Stimulated activated effector memory CD8-positive, alpha-beta T cell treated with anti-CD3 and anti-CD28 coated beads, Interleukin-12 subunit alpha, Interleukin-12 subunit beta, amount 100 ng/mL, for 72 hours (primary cell): ENCODE measurements around the gene POGLUT3.
A peak's percentile ranks its signal among the peaks of the same experiment; 100 is the strongest.

Source experiments
- ATAC-seq: fragments of 150-1000 bp; cut with Tn5 transposase; 2 replicates; pipeline ENCODE4 v1.10.0; 2021
- DNase-seq, 2 donors: peaks; one replicate each; pipeline ENCODE4 v3.0.0; 2021 to 2022; ENCODE audit warnings: low spot score in 2 of 2
- H3K27ac Mint-ChIP-seq: one replicate; pipeline ENCODE4 v1.8.0; 2022; ENCODE audit warnings: mild to moderate bottlenecking, mixed read lengths
- H3K36me3 Mint-ChIP-seq: one replicate; pipeline ENCODE4 v1.8.0; 2022; ENCODE audit warnings: mild to moderate bottlenecking, mixed read lengths
- H3K4me1 Mint-ChIP-seq: one replicate; pipeline ENCODE4 v1.8.0; 2022; ENCODE audit warnings: mixed read lengths
- H3K4me3 Mint-ChIP-seq: one replicate; pipeline ENCODE4 v1.8.0; 2022; ENCODE audit warnings: mild to moderate bottlenecking, mixed read lengths
- H3K9me3 Mint-ChIP-seq: one replicate; pipeline ENCODE4 v1.8.0; 2022; ENCODE audit warnings: mixed read lengths

POGLUT3 gene

GRCh38 chr11:108498046-108498815 lies at the start of gene POGLUT3:
TSS of gene POGLUT3 (minus strand) at chr11:108498384. CDS start at chr11:108498366, 18 bp downstream.
- Mint-ChIP-seq H3K4me3 (peak within 1 kb of the TSS; percentile 82), H3K36me3 (peaks cover 6% of the 10 kb centered on the region), H3K27ac (peak within 1 kb of the TSS; percentile 96), H3K9me3 (no peaks in the 10 kb centered on the region), H3K4me1 (peaks cover 31% of the 10 kb centered on the region)
- DNase-seq (peak; percentile 43 to 77), ATAC-seq (peak; percentile 80)

- Mint-ChIP-seq H3K36me3 (no peaks in the 10 kb centered on the region), H3K9me3 (no peaks in the 10 kb centered on the region), H3K4me1 (no peaks in the 10 kb centered on the region), H3K27ac (no peak overlapping the region), H3K4me3 (no peak overlapping the region)
- DNase-seq (no peak), ATAC-seq (no peak)
Measured at GRCh38 chr11:108545909-108546501, 47.8 kb upstream of the POGLUT3 start.

DNA sequence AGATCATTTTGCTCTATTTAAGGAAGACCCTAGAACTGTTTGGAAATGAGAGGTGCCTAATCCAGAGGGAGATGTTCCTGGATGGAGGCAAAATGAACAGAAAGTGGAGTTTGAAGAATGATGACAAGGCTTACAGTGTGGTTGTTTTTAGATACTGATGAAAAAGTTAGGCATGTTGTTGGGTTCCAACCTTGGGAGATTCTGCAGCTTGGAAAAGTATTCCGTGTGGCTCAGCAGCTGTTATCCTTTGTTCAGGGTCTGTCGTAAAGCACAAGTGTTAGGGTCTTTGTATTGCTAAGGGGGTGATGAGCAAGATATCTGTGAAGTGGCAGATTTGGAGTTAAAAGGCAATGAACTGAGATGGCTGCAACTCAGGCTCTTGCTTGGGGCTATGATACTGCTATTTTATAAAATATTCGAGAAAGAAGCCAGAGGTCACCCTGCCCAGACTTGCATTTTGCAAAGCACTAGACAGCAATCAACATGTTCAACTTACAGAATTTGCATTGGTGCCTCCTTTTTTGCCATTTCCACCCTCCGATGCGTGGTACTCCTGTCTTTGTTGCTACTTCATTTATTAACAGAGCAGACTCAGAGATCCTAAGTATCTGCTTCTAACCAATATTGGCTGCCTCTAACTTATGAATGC lies 45.3 kb upstream of the POGLUT3 start:
- Mint-ChIP-seq H3K4me3 (no peak overlapping the region), H3K4me1 (peaks cover 2% of the 10 kb centered on the region), H3K27ac (no peak overlapping the region), H3K36me3 (no peaks in the 10 kb centered on the region), H3K9me3 (no peaks in the 10 kb centered on the region)
- ATAC-seq (no peak), DNase-seq (no peak)

GRCh38 chr11:108541531-108541930 lies 43.3 kb upstream of the POGLUT3 start:
- no peaks in the 10 kb centered on the region for H3K9me3 Mint-ChIP-seq
- ATAC-seq (no peak), DNase-seq (no peak)
- H3K4me3 Mint-ChIP-seq: no peak overlapping the region
- no peaks in the 10 kb centered on the region for H3K36me3 Mint-ChIP-seq
- H3K27ac Mint-ChIP-seq: no peak overlapping the region
- peaks cover 9% of the 10 kb centered on the region for H3K4me1 Mint-ChIP-seq

- no peak overlapping the region for H3K27ac Mint-ChIP-seq
- H3K4me3 Mint-ChIP-seq: no peak overlapping the region
- no peak for ATAC-seq
Measured at GRCh38 chr11:108538502-108538901, 40.3 kb upstream of the POGLUT3 start.

GRCh38 chr11:108538022-108538424 lies 39.8 kb upstream of the POGLUT3 start:
- Mint-ChIP-seq H3K9me3 (no peaks in the 10 kb centered on the region), H3K36me3 (no peaks in the 10 kb centered on the region), H3K4me1 (peaks cover 9% of the 10 kb centered on the region), H3K27ac (no peak overlapping the region), H3K4me3 (no peak overlapping the region)
- no peak for DNase-seq
- no peak for ATAC-seq

More at GRCh38 chr11:108538502-108538901, 40.3 kb upstream of the POGLUT3 start:
- H3K4me1 Mint-ChIP-seq: peaks cover 9% of the 10 kb centered on the region
- H3K36me3 Mint-ChIP-seq: no peaks in the 10 kb centered on the region
- no peaks in the 10 kb centered on the region for H3K9me3 Mint-ChIP-seq
- no peak for DNase-seq

DNA sequence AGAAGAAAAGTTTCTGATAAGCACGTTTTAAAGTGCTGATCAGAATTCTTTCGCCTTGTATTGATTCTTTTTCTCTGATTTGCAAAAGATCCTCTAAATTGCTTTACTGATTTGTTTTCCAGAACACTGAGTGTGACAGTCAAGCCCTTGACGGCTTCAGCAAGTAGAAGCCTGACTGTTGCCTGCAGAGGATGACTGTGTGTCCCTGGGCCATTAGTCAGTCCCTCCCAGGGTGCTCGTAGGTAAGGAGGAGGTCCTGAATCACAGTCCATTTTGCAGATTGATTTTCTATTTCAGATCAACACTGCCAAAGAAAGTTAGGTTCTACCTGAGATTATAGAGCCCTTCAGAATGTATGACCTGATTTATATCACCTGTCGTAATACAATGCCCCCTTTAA lies 38.6 kb upstream of the POGLUT3 start:
- ATAC-seq (no peak), DNase-seq (no peak)
- H3K27ac Mint-ChIP-seq: no peak overlapping the region
- H3K36me3 Mint-ChIP-seq: no peaks in the 10 kb centered on the region
- H3K4me3 Mint-ChIP-seq: no peak overlapping the region
- peaks cover 9% of the 10 kb centered on the region for H3K4me1 Mint-ChIP-seq
- H3K9me3 Mint-ChIP-seq: no peaks in the 10 kb centered on the region

DNA sequence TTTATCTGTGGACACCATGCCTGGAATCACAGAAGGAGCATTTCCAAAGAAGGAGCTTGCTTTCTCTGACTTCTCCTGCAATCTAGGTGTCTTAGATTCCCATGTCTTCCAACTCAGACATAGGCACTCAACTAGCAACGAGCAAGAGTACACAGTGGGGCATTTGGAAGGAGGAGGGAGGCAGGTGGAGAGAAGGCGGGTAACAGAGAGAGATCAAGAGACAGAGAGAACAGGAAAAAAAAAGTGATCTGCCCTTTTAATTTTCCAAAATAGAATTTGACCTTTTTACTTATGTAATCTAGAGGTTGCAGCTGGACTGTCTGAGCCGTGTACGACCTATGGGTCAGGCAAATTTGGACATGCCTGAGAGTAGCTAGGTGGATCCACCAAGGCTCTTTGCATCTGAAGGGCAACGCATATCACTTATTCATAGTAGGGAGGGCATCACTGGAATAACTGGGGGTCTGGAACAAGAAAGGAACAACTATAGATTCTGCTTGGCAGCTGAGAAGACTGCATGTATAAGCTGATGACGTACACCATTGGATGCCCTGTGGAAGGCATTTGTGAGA lies 37.3 kb upstream of the POGLUT3 start:
- no peak for ATAC-seq
- H3K4me3 Mint-ChIP-seq: no peak overlapping the region
- H3K4me1 Mint-ChIP-seq: peaks cover 9% of the 10 kb centered on the region
- H3K27ac Mint-ChIP-seq: no peak overlapping the region
- H3K36me3 Mint-ChIP-seq: no peaks in the 10 kb centered on the region
- no peak for DNase-seq
- H3K9me3 Mint-ChIP-seq: no peaks in the 10 kb centered on the region

GRCh38 chr11:108534274-108534882 lies 36.2 kb upstream of the POGLUT3 start:
- Mint-ChIP-seq H3K27ac (no peak overlapping the region), H3K9me3 (no peaks in the 10 kb centered on the region), H3K36me3 (no peaks in the 10 kb centered on the region), H3K4me3 (no peak overlapping the region), H3K4me1 (peaks cover 9% of the 10 kb centered on the region)
- DNase-seq (no peak), ATAC-seq (no peak)

DNA sequence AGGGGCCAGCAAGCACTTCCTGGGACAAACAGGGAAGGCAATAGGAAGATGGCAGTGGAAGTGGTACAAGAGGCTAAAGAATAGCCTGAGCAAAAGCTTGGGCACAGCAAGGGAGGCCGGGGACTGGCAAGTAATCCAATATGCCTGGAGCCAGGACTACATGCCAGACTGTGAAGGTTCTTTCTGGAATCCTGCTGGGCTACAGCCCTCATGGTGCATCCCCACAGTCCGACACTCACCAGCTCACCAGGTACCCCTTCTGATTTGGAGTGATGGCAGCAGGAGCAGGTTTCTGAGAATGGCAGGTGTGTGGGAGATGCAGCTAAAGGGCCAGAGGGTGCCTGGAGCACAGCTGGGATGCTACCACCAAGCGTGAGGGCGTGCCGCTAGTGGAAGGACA lies 32.2 kb upstream of the POGLUT3 start:
- Mint-ChIP-seq H3K36me3 (no peaks in the 10 kb centered on the region), H3K4me3 (no peak overlapping the region), H3K4me1 (no peaks in the 10 kb centered on the region), H3K27ac (no peak overlapping the region), H3K9me3 (no peaks in the 10 kb centered on the region)
- ATAC-seq (no peak), DNase-seq (no peak)

DNA sequence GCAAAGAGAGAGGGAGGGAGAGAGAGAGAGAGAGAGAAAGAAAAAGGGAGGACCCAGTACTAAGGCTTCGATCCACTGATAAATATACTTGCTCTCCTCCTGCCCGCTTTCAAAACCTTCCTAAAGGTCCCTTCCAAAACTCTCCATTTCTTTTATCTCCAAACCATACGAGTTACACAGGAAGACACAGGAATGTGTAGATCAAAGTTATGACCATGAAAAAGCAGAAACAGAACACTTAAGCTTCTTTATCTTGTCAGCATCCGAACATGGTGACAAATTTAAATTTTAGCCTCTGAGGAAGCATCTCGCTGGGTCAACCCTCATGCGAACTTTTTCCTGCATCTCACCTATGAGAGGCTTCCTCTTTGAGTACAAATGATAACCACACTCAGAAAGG lies 29.2 kb upstream of the POGLUT3 start:
- no peak overlapping the region for H3K27ac Mint-ChIP-seq
- ATAC-seq (no peak), DNase-seq (no peak)
- H3K9me3 Mint-ChIP-seq: no peaks in the 10 kb centered on the region
- H3K4me3 Mint-ChIP-seq: no peak overlapping the region
- no peaks in the 10 kb centered on the region for H3K36me3 Mint-ChIP-seq
- no peaks in the 10 kb centered on the region for H3K4me1 Mint-ChIP-seq

DNA sequence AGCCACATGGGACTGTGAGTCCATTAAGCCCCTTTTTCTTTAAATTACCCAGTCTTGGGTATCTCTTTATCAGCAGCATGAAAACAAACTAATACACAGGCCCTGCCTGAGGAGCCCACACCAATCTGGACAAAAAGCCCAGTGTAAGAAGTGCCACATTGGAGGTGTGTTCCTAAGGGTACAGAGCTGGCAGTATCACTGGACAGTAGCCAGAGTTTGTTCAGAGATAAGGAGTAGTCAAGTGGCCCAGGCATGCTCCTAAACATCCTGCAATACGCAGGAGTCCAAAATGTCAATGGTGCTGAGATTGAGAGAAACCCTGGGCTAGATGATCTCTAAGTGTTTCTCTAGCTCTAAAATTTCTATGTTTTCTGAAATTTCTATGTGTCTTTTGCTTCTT lies 27.0 kb upstream of the POGLUT3 start:
- H3K27ac Mint-ChIP-seq: no peak overlapping the region
- no peak for DNase-seq
- H3K9me3 Mint-ChIP-seq: no peaks in the 10 kb centered on the region
- no peaks in the 10 kb centered on the region for H3K4me1 Mint-ChIP-seq
- no peaks in the 10 kb centered on the region for H3K36me3 Mint-ChIP-seq
- ATAC-seq: no peak
- no peak overlapping the region for H3K4me3 Mint-ChIP-seq

- Mint-ChIP-seq H3K9me3 (no peaks in the 10 kb centered on the region), H3K36me3 (no peaks in the 10 kb centered on the region), H3K4me3 (no peak overlapping the region), H3K27ac (no peak overlapping the region), H3K4me1 (no peaks in the 10 kb centered on the region)
- DNase-seq: no peak
- ATAC-seq: no peak
Measured at GRCh38 chr11:108524422-108524821, 26.2 kb upstream of the POGLUT3 start.

GRCh38 chr11:108522318-108522717 lies 24.1 kb upstream of the POGLUT3 start:
- ATAC-seq: no peak
- no peak for DNase-seq
- no peaks in the 10 kb centered on the region for H3K4me1 Mint-ChIP-seq
- H3K36me3 Mint-ChIP-seq: no peaks in the 10 kb centered on the region
- H3K4me3 Mint-ChIP-seq: no peak overlapping the region
- H3K9me3 Mint-ChIP-seq: no peaks in the 10 kb centered on the region
- H3K27ac Mint-ChIP-seq: no peak overlapping the region

DNA sequence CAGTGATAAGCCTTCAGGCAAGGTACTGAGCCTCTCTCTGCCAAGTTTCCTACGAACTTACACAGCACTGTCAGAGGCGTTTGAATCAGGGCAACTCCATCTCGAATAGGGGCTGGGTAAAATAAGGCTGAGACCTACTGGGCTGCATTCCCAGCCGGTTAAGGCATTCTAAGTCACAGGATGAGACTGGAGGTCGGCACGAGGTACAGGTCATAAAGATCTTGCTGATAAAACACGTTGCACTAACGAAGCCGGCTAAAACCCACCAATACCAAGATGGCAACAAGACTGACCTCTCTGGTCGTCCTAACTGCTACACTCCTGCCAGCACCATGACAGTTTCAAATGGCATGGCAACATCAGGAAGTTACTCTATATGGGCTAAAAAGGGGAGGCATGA lies 20.4 kb upstream of the POGLUT3 start:
- ATAC-seq (no peak), DNase-seq (no peak)
- H3K36me3 Mint-ChIP-seq: no peaks in the 10 kb centered on the region
- H3K27ac Mint-ChIP-seq: no peak overlapping the region
- no peak overlapping the region for H3K4me3 Mint-ChIP-seq
- no peaks in the 10 kb centered on the region for H3K9me3 Mint-ChIP-seq
- H3K4me1 Mint-ChIP-seq: no peaks in the 10 kb centered on the region
